Tongue (tissue), 2 donors: ENCODE results near the gene HMGCS1. TPM values are rescaled to one million over a fixed set of nuclear protein-coding genes. Genes with fewer than 3 reads are reported as not detected.
A peak's percentile ranks its signal among the peaks of the same experiment; 100 is the strongest.
"Not testable (repeated sequence)": the region's sequence is repeated elsewhere in the genome, so short reads cannot be mapped to it uniquely, and the experiment has no call there.

Experiments
- DNase-seq: peaks from one replicate; pipeline ENCODE4 v3.0.0-alpha.2; 2015
- total RNA-seq: library from RNA; depleted of rRNA; stranded (reverse); fragments of >200 nt; gene quantifications from one replicate; pipeline ENCODE4 v1.2.3, GENCODE V29; 2014

Gene HMGCS1
- 111 TPM for total RNA-seq

- DNase-seq = peak; percentile 100
Observed at GRCh38 chr5:43313035-43313853, at the start of gene HMGCS1. Gene HMGCS1, minus strand, starts transcription at chr5:43313412. Its CDS starts 14,447 bp downstream, at chr5:43298965.

- DNase-seq = no peak
Observed at GRCh38 chr5:43358726-43359125, 45.5 kb upstream of the HMGCS1 start.

GRCh38 chr5:43358301-43358700 is 45.1 kb upstream of the HMGCS1 start:
- DNase-seq = no peak

- no peak for DNase-seq
Observed at GRCh38 chr5:43357878-43358281, 44.7 kb upstream of the HMGCS1 start.

- DNase-seq = no peak
Observed at GRCh38 chr5:43357067-43357466, 43.9 kb upstream of the HMGCS1 start.

- DNase-seq = no peak
Observed at GRCh38 chr5:43354774-43355173, 41.6 kb upstream of the HMGCS1 start.

GRCh38 chr5:43353668-43354067 is 40.5 kb upstream of the HMGCS1 start:
- no peak for DNase-seq

- DNase-seq = no peak
Observed at GRCh38 chr5:43352915-43353314, 39.7 kb upstream of the HMGCS1 start.

- no peak for DNase-seq
Observed at GRCh38 chr5:43352131-43352530, 38.9 kb upstream of the HMGCS1 start.

- no peak for DNase-seq
Observed at GRCh38 chr5:43348861-43349363, 35.7 kb upstream of the HMGCS1 start.

GRCh38 chr5:43348207-43348606 is 35.0 kb upstream of the HMGCS1 start:
- no peak for DNase-seq

GRCh38 chr5:43338862-43339261 is 25.6 kb upstream of the HMGCS1 start:
- no peak for DNase-seq

- no peak for DNase-seq
Observed at GRCh38 chr5:43336159-43336558, 22.9 kb upstream of the HMGCS1 start.

- no peak for DNase-seq
Observed at GRCh38 chr5:43335681-43336080, 22.5 kb upstream of the HMGCS1 start.

- DNase-seq = no peak
Observed at GRCh38 chr5:43332401-43332800, 19.2 kb upstream of the HMGCS1 start.

GRCh38 chr5:43325624-43326023 is 12.4 kb upstream of the HMGCS1 start:
- DNase-seq = not testable (repeated sequence)

- DNase-seq = not testable (repeated sequence)
Observed at GRCh38 chr5:43323488-43323887, 10.3 kb upstream of the HMGCS1 start.

- no peak for DNase-seq
Observed at GRCh38 chr5:43320846-43321245, 7.6 kb upstream of the HMGCS1 start.

GRCh38 chr5:43316421-43316820 is 3.2 kb upstream of the HMGCS1 start:
- DNase-seq = no peak

- no peak for DNase-seq
Observed at GRCh38 chr5:43315682-43316081, 2.5 kb upstream of the HMGCS1 start.

GRCh38 chr5:43315263-43315662 is 2.1 kb upstream of the HMGCS1 start:
- DNase-seq = no peak

- no peak for DNase-seq
Observed at GRCh38 chr5:43314724-43315123, 1.5 kb upstream of the HMGCS1 start.

- no peak for DNase-seq
Observed at GRCh38 chr5:43313854-43314457, 744 bp upstream of the HMGCS1 start.

- DNase-seq = no peak
Observed at GRCh38 chr5:43312699-43313034, 545 bp downstream of the HMGCS1 start.
